IMR-90 (cell line): Measurements from ENCODE around the gene SOX21. TPM values are rescaled to one million over a fixed set of nuclear protein-coding genes. Genes with fewer than 3 reads are reported as not detected.
A peak's percentile ranks its signal among the peaks of the same experiment; 100 is the strongest.

Source experiments
- ATAC-seq: fragments of 200-7000 bp; cut with Tn5 transposase; 2 replicates; pipeline ENCODE4 v1.9.1; 2020; ENCODE audit warnings: low read depth, mild to moderate bottlenecking, moderate library complexity
- BruUV-seq: library from RNA; stranded (reverse); fragments of 400-500 nt; replicated peaks from 2 replicates; lab custom pipeline; 2021; lab: Mats Ljungman, UMichigan
- CTCF ChIA-PET: fragments of 300-600 bp; formaldehyde crosslinking; extraction: SDS; loops from one replicate; lab custom pipeline; 2021; ENCODE audit warnings: antibody characterized with exemption; lab: Yijun Ruan, JAX
- POLR2A ChIA-PET: fragments of 300-600 bp; sonication (Branson Sonifier 250); formaldehyde crosslinking; loops from one replicate; lab custom pipeline; 2022; ENCODE audit warnings: antibody characterized with exemption; ENCODE audit not compliant: unreplicated experiment; lab: Charles Lee
- DNase-seq: peaks from one replicate; pipeline ENCODE4 v3.0.0; 2013
- H2AFZ ChIP-seq: replicated peaks from 2 replicates; pipeline ENCODE3; 2013; ENCODE audit warnings: low read length, mild to moderate bottlenecking; ENCODE audit not compliant: poor library complexity
- H2AK5ac ChIP-seq: 2 replicates; pipeline ENCODE4 v1.6.1; 2013; ENCODE audit warnings: low read depth, low read length, inconsistent platforms
- H2AK9ac ChIP-seq: replicated peaks from 2 replicates; pipeline ENCODE3; 2013; ENCODE audit warnings: mild to moderate bottlenecking, low read depth, low read length, moderate library complexity; ENCODE audit not compliant: poor library complexity
- H2BK120ac ChIP-seq: 2 replicates; pipeline ENCODE4 v1.6.1; 2013; ENCODE audit warnings: low read depth, low read length, inconsistent platforms
- H2BK15ac ChIP-seq: 3 replicates; pipeline ENCODE4 v1.6.1; 2013; ENCODE audit warnings: low read depth, low read length, inconsistent platforms
- H2BK20ac ChIP-seq: 2 replicates; pipeline ENCODE4 v1.6.1; 2013; ENCODE audit warnings: low read depth, mild to moderate bottlenecking, inconsistent platforms, low read length, moderate library complexity
- H2BK5ac ChIP-seq: 2 replicates; pipeline ENCODE4 v1.6.1; 2013; ENCODE audit warnings: mild to moderate bottlenecking, low read depth, low read length, inconsistent platforms; ENCODE audit not compliant: poor library complexity, severe bottlenecking
- H3K14ac ChIP-seq: replicated peaks from 2 replicates; pipeline ENCODE4 v1.6.1; 2013; ENCODE audit warnings: low read depth, low read length, inconsistent platforms
- H3K18ac ChIP-seq: 2 replicates; pipeline ENCODE4 v1.6.1; 2013; ENCODE audit warnings: low read depth, low read length, control low read depth
- H3K23ac ChIP-seq: 2 replicates; pipeline ENCODE4 v1.6.1; 2013; ENCODE audit warnings: low read depth, low read length, inconsistent platforms
- H3K27ac ChIP-seq: 2 replicates; pipeline ENCODE4 v1.5.1; 2013; ENCODE audit warnings: mild to moderate bottlenecking, control low read depth, low read length; ENCODE audit not compliant: insufficient read depth
- H3K27me3 ChIP-seq: 2 replicates; pipeline ENCODE4 v1.6.1; 2013; ENCODE audit warnings: low read length; ENCODE audit not compliant: control insufficient read depth, insufficient read depth
- H3K36me3 ChIP-seq: 2 replicates; pipeline ENCODE4 v1.6.1; 2013; ENCODE audit warnings: low read length, mixed read lengths; ENCODE audit not compliant: control insufficient read depth, insufficient read depth
- H3K4ac ChIP-seq: 2 replicates; pipeline ENCODE4 v1.6.1; 2013; ENCODE audit warnings: low read depth, low read length, inconsistent platforms
- H3K4me1 ChIP-seq: 2 replicates; pipeline ENCODE4 v1.6.1; 2013; ENCODE audit warnings: low read length, mixed read lengths; ENCODE audit not compliant: control insufficient read depth, insufficient read depth
- H3K4me2 ChIP-seq: 2 replicates; pipeline ENCODE4 v1.6.1; 2013; ENCODE audit warnings: low read depth, mild to moderate bottlenecking, control low read depth, low read length, moderate library complexity
- H3K4me3 ChIP-seq: 2 replicates; pipeline ENCODE4 v1.5.1; 2013; ENCODE audit warnings: low read depth, mild to moderate bottlenecking, control low read depth, low read length, moderate library complexity; ENCODE audit not compliant: insufficient read depth
- H3K56ac ChIP-seq: 2 replicates; pipeline ENCODE4 v1.6.1; 2013; ENCODE audit warnings: low read length, inconsistent platforms; ENCODE audit not compliant: insufficient read depth; ENCODE audit errors: extremely low read depth
- H3K79me1 ChIP-seq, 2 experiments: 2 replicates each; pipeline ENCODE4 v1.6.1; 2013; ENCODE audit warnings: low read length in 2 of 2, inconsistent platforms in 1 of 2, low read depth in 1 of 2
- H3K9ac ChIP-seq: 2 replicates; pipeline ENCODE4 v1.6.1; 2013; ENCODE audit warnings: low read depth, low read length, control low read depth
- H3K9me1 ChIP-seq: 2 replicates; pipeline ENCODE4 v1.6.1; 2013; ENCODE audit warnings: low read length, inconsistent platforms; ENCODE audit not compliant: insufficient read depth
- H3K9me3 ChIP-seq: 2 replicates; pipeline ENCODE4 v1.6.1; 2013; ENCODE audit warnings: low read length; ENCODE audit not compliant: control insufficient read depth, insufficient read depth
- H4K20me1 ChIP-seq: 2 replicates; pipeline ENCODE4 v1.6.1; 2013; ENCODE audit warnings: low read length, inconsistent platforms; ENCODE audit not compliant: insufficient read depth
- H4K5ac ChIP-seq: 2 replicates; pipeline ENCODE4 v1.6.1; 2013; ENCODE audit warnings: mild to moderate bottlenecking, low read depth, low read length, control low read depth
- H4K8ac ChIP-seq, 2 experiments: 2 replicates each; pipeline ENCODE4 v1.6.1; 2013; ENCODE audit warnings: low read depth in 2 of 2, low read length in 2 of 2, control low read depth in 1 of 2, inconsistent platforms in 1 of 2
- H4K91ac ChIP-seq: 2 replicates; pipeline ENCODE4 v1.6.1; 2013; ENCODE audit warnings: low read depth, low read length, inconsistent platforms; ENCODE audit not compliant: insufficient read depth
- BHLHE40 ChIP-seq: fragments of 150-350 bp; IDR thresholded peaks from 2 replicates; pipeline ENCODE4 v1.6.1; 2016; ENCODE audit warnings: mild to moderate bottlenecking, low read depth, low read length
- CEBPB ChIP-seq: IDR thresholded peaks from 2 replicates; pipeline ENCODE4 v1.6.1; 2012; ENCODE audit warnings: low read depth, low read length, improper control_type of control experiment
- CHD1 ChIP-seq: IDR thresholded peaks from 2 replicates; pipeline ENCODE4 v1.6.1; 2012; ENCODE audit warnings: low read depth, low read length, improper control_type of control experiment
- FOS ChIP-seq: fragments of 150-350 bp; IDR thresholded peaks from 2 replicates; pipeline ENCODE4 v1.6.1; 2016; ENCODE audit warnings: low read depth, low read length
- MAZ ChIP-seq: IDR thresholded peaks from 2 replicates; pipeline ENCODE4 v1.6.1; 2012; ENCODE audit warnings: low read depth, mild to moderate bottlenecking, low read length, improper control_type of control experiment, moderate library complexity, borderline replicate concordance
- MXI1 ChIP-seq: IDR thresholded peaks from 2 replicates; pipeline ENCODE4 v1.6.1; 2012; ENCODE audit warnings: low read depth, mild to moderate bottlenecking, low read length, moderate library complexity, borderline replicate concordance
- POLR2A ChIP-seq: IDR thresholded peaks from 2 replicates; pipeline ENCODE4 v1.6.1; 2012; ENCODE audit warnings: mild to moderate bottlenecking, low read depth, low read length
- RAD21 ChIP-seq: IDR thresholded peaks from 2 replicates; pipeline ENCODE4 v1.6.1; 2012; ENCODE audit warnings: low read length, improper control_type of control experiment
- RCOR1 ChIP-seq: IDR thresholded peaks from 2 replicates; pipeline ENCODE4 v1.6.1; 2012; ENCODE audit warnings: mild to moderate bottlenecking, low read length, improper control_type of control experiment; ENCODE audit not compliant: insufficient replicate concordance
- RFX5 ChIP-seq: IDR thresholded peaks from 2 replicates; pipeline ENCODE4 v1.8.0; 2012; ENCODE audit warnings: low read depth, mild to moderate bottlenecking, low read length, moderate library complexity
- SMC3 ChIP-seq: fragments of 150-350 bp; IDR thresholded peaks from 2 replicates; pipeline ENCODE4 v1.6.1; 2016; ENCODE audit warnings: low read depth, mild to moderate bottlenecking, antibody characterized with exemption, low read length, moderate library complexity
- USF2 ChIP-seq: fragments of 150-350 bp; IDR thresholded peaks from 2 replicates; pipeline ENCODE4 v1.6.1; 2017; ENCODE audit warnings: mild to moderate bottlenecking, antibody characterized with exemption, low read length, low read depth
- WGBS, 2 experiments: methylation state at CpG; one replicate each; pipeline versions ENCODE4 v1.1.5 to v1.1.7; 2013; ENCODE audit warnings: missing lambda C conversion rate in 2 of 2; ENCODE audit not compliant: insufficient read length in 1 of 2; ENCODE audit errors: extremely low coverage in 2 of 2; 5-methylcytosine and 5-hydroxymethylcytosine counted together
- dilution Hi-C: fragments of 300-500 bp; cut with HindIII; formaldehyde crosslinking; loops from one replicate; pipeline ENCODE4 v1.14.3; 2018; ENCODE audit warnings: low sequenced_read_pairs; ENCODE audit not compliant: unreplicated experiment
- in situ Hi-C: fragments of 300-500 bp; cut with MboI; formaldehyde crosslinking; loops from 3 replicates; pipeline ENCODE4 v1.14.3; 2019; ENCODE audit warnings: low sequenced_read_pairs, inconsistent platforms, mixed read lengths
- intact Hi-C: fragments of 100-400 bp; cut with micrococcal nuclease; formaldehyde crosslinking; loops from 2 replicates; pipeline ENCODE4 v1.10.0; 2022
- polyA plus RNA-seq, 3 experiments: library from polyadenylated mRNA; depleted of rRNA; stranded (reverse); fragments of >200 nt; gene quantifications; 2 replicates each; pipeline ENCODE4 v1.2.3, GENCODE V29; 2012; ENCODE audit warnings: low replicate concordance in 1 of 3
- total RNA-seq: library from RNA; depleted of rRNA; stranded (reverse); fragments of >200 nt; gene quantifications from 2 replicates; pipeline ENCODE4 v1.2.3, GENCODE V29; 2012
- TF ChIP-seq, protein P1 (sequence below): conservative IDR thresholded peaks from 2 replicates; pipeline ENCODE4 v1.5.1; 2012; ENCODE audit warnings: mild to moderate bottlenecking, low read depth, low read length, improper control_type of control experiment
- TF ChIP-seq, protein P2 (sequence below): fragments of 150-350 bp; IDR thresholded peaks from 2 replicates; pipeline ENCODE4 v1.6.1; 2016; ENCODE audit warnings: low read depth, mild to moderate bottlenecking, low read length, moderate library complexity, borderline replicate concordance

The SOX21 gene
- total and polyA plus RNA-seq, 2 of the 4 experiments (the other 2 are of a cell fraction) = not detected

GRCh38 chr13:94662274-94662945 lies 49.9 kb downstream of the SOX21 start:
- Histone ChIP-seq H4K8ac (no peak overlapping the region), H3K56ac (no peak overlapping the region), H3K4me2 (peak overlapping the region; percentile 56), H2BK120ac (no peak overlapping the region), H3K23ac (no peak overlapping the region), H3K4me3 (no peak overlapping the region), H2AFZ (no peak overlapping the region), H3K4ac (no peak overlapping the region), H2AK5ac (no peak overlapping the region), H4K91ac (no peak overlapping the region), H3K79me1 (no peaks in the 10 kb centered on the region), H3K4me1 (peaks cover 3% of the 10 kb centered on the region; the same call in 1 of the 2 replicates), H3K18ac (no peak overlapping the region), H3K27me3 (peaks cover 47% of the 10 kb centered on the region), H2BK15ac (no peak overlapping the region), H4K20me1 (no peaks in the 10 kb centered on the region), H3K14ac (no peak overlapping the region), H3K9ac (no peak overlapping the region), H3K27ac (no peak overlapping the region), H2BK20ac (no peak overlapping the region), H3K9me3 (no peaks in the 10 kb centered on the region; the same call in 1 of the 2 replicates), H2BK5ac (no peak overlapping the region), H2AK9ac (no peak overlapping the region), H3K36me3 (no peaks in the 10 kb centered on the region), H4K5ac (no peak overlapping the region), H3K9me1 (peaks cover 4% of the 10 kb centered on the region; the same call in 1 of the 2 replicates)
- no peak for DNase-seq
- in situ Hi-C loops (loop anchor here (25.0 kb wide), 1 partner anchor 750 kb away; no protein-coding TSS in a partner anchor), intact Hi-C loops (no loop called here), dilution Hi-C loops (no loop called here)
- BruUV-seq = no TSS peak
- WGBS, 2 experiments = no CpG with 5 or more reads among the region's 12 CpGs
- CTCF ChIA-PET = interaction anchor here (0.6 kb wide), 1 partner anchor 15 kb away, joined by 3 read pairs; no protein-coding TSS in a partner anchor
- ATAC-seq = no peak
- POLR2A ChIA-PET = no interaction called here
- TF ChIP-seq CHD1 (no peak), FOS (no peak), BHLHE40 (no peak), MXI1 (no peak), RAD21 (no peak), RCOR1 (no peak), MAZ (no peak), USF2 (no peak), RFX5 (no peak), SMC3 (no peak), POLR2A (no peak), CEBPB (no peak)
- TF ChIP-seq, protein P1, sequence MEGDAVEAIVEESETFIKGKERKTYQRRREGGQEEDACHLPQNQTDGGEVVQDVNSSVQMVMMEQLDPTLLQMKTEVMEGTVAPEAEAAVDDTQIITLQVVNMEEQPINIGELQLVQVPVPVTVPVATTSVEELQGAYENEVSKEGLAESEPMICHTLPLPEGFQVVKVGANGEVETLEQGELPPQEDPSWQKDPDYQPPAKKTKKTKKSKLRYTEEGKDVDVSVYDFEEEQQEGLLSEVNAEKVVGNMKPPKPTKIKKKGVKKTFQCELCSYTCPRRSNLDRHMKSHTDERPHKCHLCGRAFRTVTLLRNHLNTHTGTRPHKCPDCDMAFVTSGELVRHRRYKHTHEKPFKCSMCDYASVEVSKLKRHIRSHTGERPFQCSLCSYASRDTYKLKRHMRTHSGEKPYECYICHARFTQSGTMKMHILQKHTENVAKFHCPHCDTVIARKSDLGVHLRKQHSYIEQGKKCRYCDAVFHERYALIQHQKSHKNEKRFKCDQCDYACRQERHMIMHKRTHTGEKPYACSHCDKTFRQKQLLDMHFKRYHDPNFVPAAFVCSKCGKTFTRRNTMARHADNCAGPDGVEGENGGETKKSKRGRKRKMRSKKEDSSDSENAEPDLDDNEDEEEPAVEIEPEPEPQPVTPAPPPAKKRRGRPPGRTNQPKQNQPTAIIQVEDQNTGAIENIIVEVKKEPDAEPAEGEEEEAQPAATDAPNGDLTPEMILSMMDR = no peak
- TF ChIP-seq, protein P2, sequence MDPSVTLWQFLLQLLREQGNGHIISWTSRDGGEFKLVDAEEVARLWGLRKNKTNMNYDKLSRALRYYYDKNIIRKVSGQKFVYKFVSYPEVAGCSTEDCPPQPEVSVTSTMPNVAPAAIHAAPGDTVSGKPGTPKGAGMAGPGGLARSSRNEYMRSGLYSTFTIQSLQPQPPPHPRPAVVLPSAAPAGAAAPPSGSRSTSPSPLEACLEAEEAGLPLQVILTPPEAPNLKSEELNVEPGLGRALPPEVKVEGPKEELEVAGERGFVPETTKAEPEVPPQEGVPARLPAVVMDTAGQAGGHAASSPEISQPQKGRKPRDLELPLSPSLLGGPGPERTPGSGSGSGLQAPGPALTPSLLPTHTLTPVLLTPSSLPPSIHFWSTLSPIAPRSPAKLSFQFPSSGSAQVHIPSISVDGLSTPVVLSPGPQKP = no peak
